HG03097 (cell line): Measurements from ENCODE around the gene TIAM2.
"Not testable (repeated sequence)": the region's sequence is repeated elsewhere in the genome, so short reads cannot be mapped to it uniquely, and the experiment has no call there.

ENCODE experiments used
- ATAC-seq: cut with Tn5 transposase; IDR thresholded peaks from one replicate; pipeline ENCODE4 v1.9.1; 2021; ENCODE audit not compliant: unreplicated experiment, low FRiP score

Gene TIAM2

GRCh38 chr6:155248008-155249001 is 253.2 kb downstream of the TIAM2 start:
- ATAC-seq = no peak

DNA sequence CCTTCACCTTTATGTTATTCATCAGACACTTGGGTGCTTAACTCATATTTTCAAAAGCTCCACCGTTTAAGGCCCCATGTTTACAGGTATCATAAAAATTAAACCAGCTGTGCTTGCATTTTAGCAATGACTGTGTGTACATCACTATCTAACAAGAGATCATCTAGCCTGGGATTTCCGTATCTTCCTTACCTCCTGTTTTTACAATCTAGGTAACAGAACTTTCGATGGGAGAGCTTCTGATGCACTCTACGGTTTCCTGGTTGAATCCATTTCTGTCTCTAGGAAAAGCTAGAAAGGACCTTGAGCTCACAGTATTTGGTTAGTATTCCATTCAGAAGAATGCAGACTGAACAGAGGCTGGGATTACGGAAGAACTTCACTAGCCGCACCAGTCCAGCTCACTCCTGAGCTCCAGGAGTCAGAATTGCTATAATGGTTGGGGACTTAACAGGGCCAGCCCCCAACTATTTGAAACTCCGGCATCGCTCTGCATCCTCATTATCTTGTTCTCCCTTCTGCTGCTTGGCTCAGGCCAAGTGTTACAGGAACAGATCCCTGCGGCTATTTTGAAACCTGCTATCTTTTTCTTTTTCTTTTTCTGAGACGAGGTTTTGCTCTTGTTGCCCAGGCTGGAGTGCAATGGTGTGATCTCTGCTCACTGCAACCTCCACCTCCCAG is 255.7 kb downstream of the TIAM2 start:
- ATAC-seq = no peak

DNA sequence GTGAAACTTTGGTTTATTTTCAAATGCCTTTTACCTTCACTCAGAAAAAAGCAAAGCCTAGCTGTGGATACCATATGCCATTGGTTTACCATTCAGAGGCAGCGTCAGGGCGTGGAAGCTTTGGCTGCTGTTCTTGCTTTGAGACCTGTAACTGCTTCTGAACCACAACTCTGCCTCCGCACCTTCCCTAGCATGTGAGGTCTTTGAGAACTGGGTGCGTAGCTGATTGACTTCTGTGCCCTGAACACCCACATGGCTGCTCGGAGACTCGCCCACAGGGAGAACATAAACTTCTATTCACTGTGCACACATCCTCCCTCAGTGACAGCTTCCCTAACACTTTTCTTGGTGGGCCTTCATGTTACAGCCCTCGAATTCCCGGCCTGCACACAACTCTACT is 257.5 kb downstream of the TIAM2 start:
- ATAC-seq = no peak

DNA sequence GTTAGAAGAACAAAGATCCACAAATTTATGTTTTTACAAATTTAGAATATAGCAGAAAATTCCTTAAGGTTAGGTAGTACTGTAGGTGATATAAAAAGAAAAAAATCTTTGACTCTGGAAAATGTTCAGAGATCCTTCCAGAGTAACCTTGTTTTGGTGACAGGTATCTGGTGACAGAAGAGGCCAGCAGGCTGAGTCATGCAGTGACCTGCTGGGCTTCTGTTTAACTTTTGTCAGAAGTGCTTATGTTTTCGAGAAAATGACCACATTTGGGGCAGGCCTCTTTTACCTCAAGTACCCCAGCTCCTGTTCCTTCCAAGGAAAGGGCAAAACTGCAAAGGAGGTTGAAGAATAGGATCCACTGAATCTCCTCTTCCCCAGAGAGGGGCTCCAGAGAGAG is 258.2 kb downstream of the TIAM2 start:
- no peak for ATAC-seq

GRCh38 chr6:155254139-155254538 is 259.0 kb downstream of the TIAM2 start:
- ATAC-seq = no peak

- no peak for ATAC-seq
Observed at GRCh38 chr6:155256122-155256795, 261.1 kb downstream of the TIAM2 start.

GRCh38 chr6:155257796-155258195 is 262.7 kb downstream of the TIAM2 start:
- ATAC-seq = no peak

DNA sequence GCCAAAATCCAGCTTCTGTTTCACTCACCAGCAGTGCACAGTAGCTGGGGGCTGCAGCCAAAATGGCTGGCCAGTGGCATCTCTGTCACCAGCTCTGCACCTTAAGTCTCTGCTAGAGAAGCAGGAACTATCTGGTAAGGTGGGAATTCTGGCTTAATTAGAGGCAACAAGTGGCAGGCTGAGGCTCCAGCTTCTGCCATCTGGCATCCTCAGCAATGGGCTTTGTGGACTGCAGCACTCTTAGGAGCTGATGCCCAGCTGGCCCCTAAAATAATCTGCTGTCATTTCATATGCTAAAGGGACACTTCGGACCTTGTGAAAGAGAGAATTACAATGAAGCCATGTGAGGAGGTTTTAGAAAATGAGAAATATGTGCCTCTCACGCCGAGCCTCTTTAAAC is 264.1 kb downstream of the TIAM2 start:
- no peak for ATAC-seq

- ATAC-seq = no peak
Observed at GRCh38 chr6:155259897-155260296, 264.8 kb downstream of the TIAM2 start.

GRCh38 chr6:155260686-155261085 is 265.6 kb downstream of the TIAM2 start:
- peak; percentile 53 for ATAC-seq

- no peak for ATAC-seq
Observed at GRCh38 chr6:155261111-155261900, 266.2 kb downstream of the TIAM2 start.

DNA sequence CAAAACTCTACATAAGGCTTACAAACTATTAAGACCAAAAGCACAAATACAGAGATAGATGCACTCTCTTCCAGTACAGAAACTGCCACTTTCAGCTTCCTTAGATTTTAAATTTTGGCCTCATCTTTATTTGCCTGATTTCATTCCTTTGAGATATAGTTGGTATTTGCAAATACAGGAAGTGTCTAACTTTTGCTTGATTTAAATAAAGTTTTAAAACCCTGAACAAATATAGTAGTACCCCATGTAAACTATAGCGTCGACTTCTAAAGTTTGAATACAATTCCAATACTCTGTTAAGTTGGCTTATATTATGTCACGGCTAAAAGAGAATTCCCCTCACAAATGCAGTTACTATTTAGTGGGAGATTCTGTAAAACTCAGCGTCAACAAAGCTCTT is 267.5 kb downstream of the TIAM2 start:
- no peak for ATAC-seq

GRCh38 chr6:155263373-155264063 is 268.4 kb downstream of the TIAM2 start, which contains the start of gene CLDN20:
Gene CLDN20 (plus strand): TSS chr6:155264013. CDS start chr6:155275720, 11,707 bp downstream.
- no peak for ATAC-seq

GRCh38 chr6:155264693-155265320 is 269.7 kb downstream of the TIAM2 start:
- no peak for ATAC-seq

GRCh38 chr6:155265843-155266535 is 270.9 kb downstream of the TIAM2 start:
- no peak for ATAC-seq

DNA sequence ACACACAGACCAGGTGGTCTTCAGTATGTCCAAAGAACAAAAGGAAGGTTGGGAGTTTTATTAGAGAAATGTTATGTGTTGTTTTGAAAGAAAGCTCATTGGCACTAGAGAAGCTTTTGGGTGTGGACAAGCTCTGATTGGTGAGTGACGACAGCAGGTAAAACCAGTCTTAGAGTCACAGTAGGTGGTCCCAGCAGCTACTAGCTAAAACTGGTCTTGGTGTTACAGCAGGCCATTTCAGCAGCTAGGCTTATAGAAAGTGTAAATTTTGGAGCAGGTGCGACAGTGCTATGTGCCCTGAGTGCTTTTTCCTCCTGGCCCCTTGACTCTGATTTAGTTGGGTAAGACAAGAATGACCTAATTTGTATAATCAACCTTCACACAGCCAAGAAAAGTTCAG is 272.3 kb downstream of the TIAM2 start:
- no peak for ATAC-seq

GRCh38 chr6:155268088-155268867 is 273.2 kb downstream of the TIAM2 start:
- not testable (repeated sequence) for ATAC-seq

GRCh38 chr6:155269765-155270164 is 274.6 kb downstream of the TIAM2 start:
- no peak for ATAC-seq
